Astrocyte (in vitro differentiated cells and primary cell): ENCODE results near the gene KCNMA1. TPM values are rescaled to one million over a fixed set of nuclear protein-coding genes. Genes with fewer than 3 reads are reported as not detected.

Experiments
- DNase-seq: peaks from one replicate; pipeline ENCODE4 v3.0.0-alpha.2; 2010; ENCODE audit warnings: low read depth
- FAIRE-seq: peaks from 2 replicates; lab custom pipeline; 2011; peaks lifted over from hg19 to GRCh38; lab: Jason Lieb, UNC
- H2AFZ ChIP-seq: 2 replicates; pipeline ENCODE4 v1.6.0; 2012; ENCODE audit warnings: low read depth, low read length, inconsistent platforms
- H3K27ac ChIP-seq: 2 replicates; pipeline ENCODE4 v1.5.1; 2011; ENCODE audit warnings: low read depth, low read length, inconsistent platforms
- H3K27me3 ChIP-seq: 2 replicates; pipeline ENCODE4 v1.6.0; 2011; ENCODE audit warnings: low read length, inconsistent platforms; ENCODE audit not compliant: insufficient read depth
- H3K36me3 ChIP-seq: 2 replicates; pipeline ENCODE4 v1.5.1; 2011; ENCODE audit warnings: low read length, inconsistent platforms; ENCODE audit not compliant: insufficient read depth
- H3K4me1 ChIP-seq: 2 replicates; pipeline ENCODE4 v1.5.1; 2011; ENCODE audit warnings: low read length, inconsistent platforms; ENCODE audit not compliant: insufficient read depth
- H3K4me2 ChIP-seq: 2 replicates; pipeline ENCODE4 v1.6.0; 2012; ENCODE audit warnings: low read length, inconsistent platforms
- H3K4me3 ChIP-seq: 2 replicates; pipeline ENCODE4 v1.5.1; 2011; ENCODE audit warnings: low read depth, mild to moderate bottlenecking, low read length, inconsistent platforms; ENCODE audit not compliant: insufficient read depth
- H3K79me2 ChIP-seq: 2 replicates; pipeline ENCODE4 v1.6.0; 2012; ENCODE audit warnings: mild to moderate bottlenecking, low read length, inconsistent platforms; ENCODE audit not compliant: insufficient read depth
- H3K9ac ChIP-seq: 2 replicates; pipeline ENCODE4 v1.6.0; 2012; ENCODE audit warnings: mild to moderate bottlenecking, low read length, inconsistent platforms
- H3K9me3 ChIP-seq: 2 replicates; pipeline ENCODE4 v1.5.1; 2012; ENCODE audit warnings: low read depth, mild to moderate bottlenecking, low read length, inconsistent platforms; ENCODE audit not compliant: insufficient read depth
- H4K20me1 ChIP-seq: 2 replicates; pipeline ENCODE4 v1.6.0; 2012; ENCODE audit warnings: low read length, inconsistent platforms; ENCODE audit not compliant: insufficient read depth
- H3K27ac Mint-ChIP-seq: one replicate; pipeline ENCODE4 v1.8.0; 2021; ENCODE audit warnings: mild to moderate bottlenecking, mixed read lengths; ENCODE audit not compliant: unreplicated experiment
- H3K27me3 Mint-ChIP-seq: one replicate; pipeline ENCODE4 v1.8.0; 2021; ENCODE audit warnings: low read depth, mixed read lengths; ENCODE audit not compliant: unreplicated experiment
- H3K36me3 Mint-ChIP-seq: one replicate; pipeline ENCODE4 v1.8.0; 2021; ENCODE audit warnings: low read depth, mixed read lengths; ENCODE audit not compliant: unreplicated experiment
- H3K4me1 Mint-ChIP-seq: one replicate; pipeline ENCODE4 v1.8.0; 2021; ENCODE audit warnings: low read depth, mixed read lengths; ENCODE audit not compliant: unreplicated experiment
- H3K4me3 Mint-ChIP-seq: one replicate; pipeline ENCODE4 v1.8.0; 2021; ENCODE audit warnings: mild to moderate bottlenecking, moderate library complexity, mixed read lengths; ENCODE audit not compliant: unreplicated experiment
- H3K9me3 Mint-ChIP-seq: one replicate; pipeline ENCODE4 v1.8.0; 2021; ENCODE audit warnings: mild to moderate bottlenecking, mixed read lengths; ENCODE audit not compliant: unreplicated experiment
- CTCF ChIP-seq: IDR thresholded peaks from 2 replicates; pipeline ENCODE4 v1.5.1; 2011; ENCODE audit warnings: low read depth, mild to moderate bottlenecking, inconsistent platforms, low read length, moderate library complexity; ENCODE audit not compliant: insufficient read depth
- EZH2 ChIP-seq: IDR thresholded peaks from 2 replicates; pipeline ENCODE4 v1.6.1; 2012; ENCODE audit warnings: mild to moderate bottlenecking, low read length, inconsistent platforms; ENCODE audit not compliant: insufficient read depth
- total RNA-seq: library from RNA; stranded (reverse); gene quantifications from 2 replicates; pipeline ENCODE4 v1.2.1, GENCODE V29; 2021

Gene KCNMA1
- total RNA-seq, 1 donor from 2014 or later: 45.8 TPM

GRCh38 chr10:76874176-76874575, 763.4 kb downstream of the KCNMA1 start:
- no peak overlapping the region for H2AFZ ChIP-seq

GRCh38 chr10:76871697-76872295, 765.8 kb downstream of the KCNMA1 start:
- Histone ChIP-seq H2AFZ (no peak overlapping the region), H3K36me3 (no peaks in the 10 kb centered on the region), H3K4me1 (no peaks in the 10 kb centered on the region), H3K79me2 (no peaks in the 10 kb centered on the region), H3K9me3 (no peaks in the 10 kb centered on the region), H4K20me1 (no peaks in the 10 kb centered on the region), H3K27ac (no peak overlapping the region), H3K27me3 (no peaks in the 10 kb centered on the region), H3K4me3 (no peak overlapping the region), H3K9ac (no peak overlapping the region), H3K4me2 (no peak overlapping the region)
- no peak for DNase-seq
- Mint-ChIP-seq H3K36me3 (no peaks in the 10 kb centered on the region), H3K27me3 (peaks cover 3% of the 10 kb centered on the region), H3K4me1 (no peaks in the 10 kb centered on the region), H3K9me3 (peaks cover 2% of the 10 kb centered on the region), H3K4me3 (no peak overlapping the region), H3K27ac (no peak overlapping the region)
- no peak for TF ChIP-seq CTCF
- TF ChIP-seq EZH2: no peak
- no peak for FAIRE-seq

More at GRCh38 chr10:76874176-76874575, 763.4 kb downstream of the KCNMA1 start:
- peaks cover 2% of the 10 kb centered on the region for H3K9me3 Mint-ChIP-seq
- DNase-seq (no peak), FAIRE-seq (no peak)
- Histone ChIP-seq H3K4me3 (no peak overlapping the region), H3K9me3 (no peaks in the 10 kb centered on the region), H3K79me2 (no peaks in the 10 kb centered on the region), H4K20me1 (no peaks in the 10 kb centered on the region), H3K27ac (no peak overlapping the region), H3K36me3 (no peaks in the 10 kb centered on the region), H3K9ac (no peak overlapping the region), H3K27me3 (no peaks in the 10 kb centered on the region), H3K4me1 (no peaks in the 10 kb centered on the region), H3K4me2 (no peak overlapping the region)
- H3K27ac Mint-ChIP-seq: no peak overlapping the region
- H3K4me1 Mint-ChIP-seq: no peaks in the 10 kb centered on the region
- peaks cover 3% of the 10 kb centered on the region for H3K27me3 Mint-ChIP-seq
- no peaks in the 10 kb centered on the region for H3K36me3 Mint-ChIP-seq
- no peak overlapping the region for H3K4me3 Mint-ChIP-seq
- TF ChIP-seq CTCF: no peak
- TF ChIP-seq EZH2: no peak

- H3K27ac ChIP-seq: no peak overlapping the region
- H3K36me3 ChIP-seq: no peaks in the 10 kb centered on the region
- no peak overlapping the region for H3K4me3 ChIP-seq
- Mint-ChIP-seq H3K4me1 (no peaks in the 10 kb centered on the region), H3K27ac (no peak overlapping the region), H3K36me3 (no peaks in the 10 kb centered on the region), H3K9me3 (peaks cover 2% of the 10 kb centered on the region), H3K27me3 (peaks cover 3% of the 10 kb centered on the region), H3K4me3 (no peak overlapping the region)
- no peaks in the 10 kb centered on the region for H3K79me2 ChIP-seq
- H3K4me1 ChIP-seq: no peaks in the 10 kb centered on the region
- H3K9me3 ChIP-seq: no peaks in the 10 kb centered on the region
- DNase-seq (no peak), FAIRE-seq (no peak)
- TF ChIP-seq EZH2: no peak
- TF ChIP-seq CTCF: no peak
- no peak overlapping the region for H3K9ac ChIP-seq
- no peaks in the 10 kb centered on the region for H4K20me1 ChIP-seq
- H3K27me3 ChIP-seq: no peaks in the 10 kb centered on the region
- no peak overlapping the region for H2AFZ ChIP-seq
- no peak overlapping the region for H3K4me2 ChIP-seq
Observed at GRCh38 chr10:76869931-76870330, 767.7 kb downstream of the KCNMA1 start.
